ENCODE measurements around the gene FOXL1.

GRCh38 chr16:86591270-86591669 is 12.9 kb downstream of the FOXL1 start:
- no peak for TF ChIP-seq POLR2AphosphoS5 (IDR thresholded peaks at IDR 0.05)
- TF ChIP-seq CTCF (IDR thresholded peaks at IDR 0.05) = no peak

Measured in esophagus muscularis mucosa (tissue), 3 donors.